Limb (tissue), 2 donors: ENCODE data around the gene PEDS1.
A peak's percentile ranks its signal among the peaks of the same experiment; 100 is the strongest.
"Not testable (repeated sequence)": the region's sequence is repeated elsewhere in the genome, so short reads cannot be mapped to it uniquely, and the experiment has no call there.

Experiments
- DNase-seq, 2 donors: peaks; one replicate each; pipeline ENCODE4 v3.0.0-alpha.2; 2016; ENCODE audit errors: extremely low spot score in 2 of 2

PEDS1 gene

DNA sequence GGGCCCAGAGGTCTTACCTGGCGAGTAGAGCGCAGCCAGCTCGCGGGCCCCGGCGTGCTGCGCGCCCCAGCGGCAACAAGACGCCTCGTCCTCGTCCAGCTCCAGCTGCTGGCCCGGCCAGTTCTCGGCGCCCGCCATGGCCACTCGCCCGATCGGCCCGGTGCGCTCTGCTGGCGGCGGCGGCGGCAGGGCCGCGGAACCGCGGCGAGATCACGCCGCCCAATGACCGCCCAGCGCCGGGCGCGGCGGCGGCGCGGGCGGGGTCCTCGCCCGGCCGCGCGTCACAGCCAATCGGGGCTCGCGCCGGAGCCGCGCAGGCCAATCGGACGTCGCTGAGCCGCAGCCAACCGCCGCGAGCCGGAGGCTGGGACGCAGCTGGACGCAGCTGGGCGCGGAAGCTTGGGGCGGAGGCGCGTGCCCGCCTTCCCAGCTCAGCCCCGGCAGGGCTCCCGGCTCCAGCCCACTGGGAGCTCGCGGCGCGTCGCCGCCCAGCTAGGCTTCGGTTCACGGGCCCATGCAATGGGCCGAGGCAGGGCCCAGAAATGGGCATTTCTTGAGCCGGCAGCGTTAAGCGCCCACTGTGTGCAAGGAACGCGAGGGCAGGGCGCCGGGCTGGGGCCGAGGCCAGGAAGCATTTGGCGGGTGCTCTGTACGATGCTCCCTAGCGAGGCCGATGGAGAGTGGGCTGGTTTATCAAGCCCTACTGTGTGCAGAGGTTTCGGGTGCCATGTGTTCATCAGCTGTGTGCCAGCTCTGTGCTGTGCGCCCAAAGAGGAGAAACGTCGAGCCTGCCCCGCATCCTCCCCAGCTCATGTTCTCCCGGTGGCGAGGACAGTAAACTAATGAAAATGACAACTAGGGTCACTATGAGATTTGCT, at the start of gene PEDS1:
TSS of gene PEDS1 (minus strand) at position 224 of the 878 bp plus-strand sequence. CDS start at position 138, 86 bp downstream.
- DNase-seq, result peak; percentile 92 to 93

DNA sequence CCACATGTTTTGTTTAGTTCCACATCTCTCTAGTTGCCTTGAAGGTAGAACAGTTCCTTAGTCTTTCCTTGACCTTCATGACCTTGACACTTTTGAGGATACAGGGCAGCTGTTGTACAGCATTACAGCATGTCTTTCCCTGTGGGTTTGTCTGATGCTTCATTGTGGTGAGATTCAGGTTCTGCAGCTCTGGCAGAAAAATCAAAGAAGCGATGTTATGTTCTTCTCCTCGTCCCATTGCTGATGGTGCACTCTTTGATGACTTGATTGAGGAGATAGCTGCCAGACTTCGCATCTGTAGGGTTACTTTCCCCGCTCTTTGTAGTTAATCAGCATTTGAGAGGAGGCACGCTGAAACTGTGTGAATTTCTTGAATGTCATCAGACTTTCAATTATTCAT, 49.2 kb upstream of the PEDS1 start:
- DNase-seq, result no peak

- not testable (repeated sequence) for DNase-seq
Measured at GRCh38 chr20:50201710-50202109, 48.2 kb upstream of the PEDS1 start.

- no peak for DNase-seq
Measured at GRCh38 chr20:50200482-50201104, 47.1 kb upstream of the PEDS1 start.

DNA sequence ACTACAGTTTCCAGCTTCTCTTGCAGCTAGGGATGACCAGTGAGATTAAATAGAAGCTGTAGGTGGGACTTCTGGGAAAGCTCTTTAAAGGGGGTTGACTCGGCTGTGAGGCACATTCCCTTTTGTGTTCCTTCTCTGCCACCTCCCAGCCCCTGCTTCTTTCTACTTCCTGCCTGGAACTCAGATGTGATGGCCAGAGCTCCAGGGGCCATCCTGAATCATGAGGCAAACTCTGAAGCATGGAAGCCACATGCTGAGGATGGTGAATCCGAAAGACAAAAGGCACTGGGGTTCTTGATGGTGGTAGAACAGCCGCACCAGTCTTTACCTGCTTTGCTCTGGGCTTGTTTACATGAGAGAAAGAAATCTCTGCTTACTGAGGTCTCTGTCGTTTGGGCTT, 46.2 kb upstream of the PEDS1 start:
- DNase-seq, result no peak

- DNase-seq, result no peak
Measured at GRCh38 chr20:50198716-50199115, 45.2 kb upstream of the PEDS1 start.

GRCh38 chr20:50198180-50198666, 44.7 kb upstream of the PEDS1 start:
- no peak for DNase-seq

- DNase-seq, result no peak
Measured at GRCh38 chr20:50197463-50198179, 44.1 kb upstream of the PEDS1 start.

- DNase-seq, result no peak
Measured at GRCh38 chr20:50196896-50197295, 43.4 kb upstream of the PEDS1 start.

- no peak for DNase-seq
Measured at GRCh38 chr20:50196248-50196647, 42.7 kb upstream of the PEDS1 start.

DNA sequence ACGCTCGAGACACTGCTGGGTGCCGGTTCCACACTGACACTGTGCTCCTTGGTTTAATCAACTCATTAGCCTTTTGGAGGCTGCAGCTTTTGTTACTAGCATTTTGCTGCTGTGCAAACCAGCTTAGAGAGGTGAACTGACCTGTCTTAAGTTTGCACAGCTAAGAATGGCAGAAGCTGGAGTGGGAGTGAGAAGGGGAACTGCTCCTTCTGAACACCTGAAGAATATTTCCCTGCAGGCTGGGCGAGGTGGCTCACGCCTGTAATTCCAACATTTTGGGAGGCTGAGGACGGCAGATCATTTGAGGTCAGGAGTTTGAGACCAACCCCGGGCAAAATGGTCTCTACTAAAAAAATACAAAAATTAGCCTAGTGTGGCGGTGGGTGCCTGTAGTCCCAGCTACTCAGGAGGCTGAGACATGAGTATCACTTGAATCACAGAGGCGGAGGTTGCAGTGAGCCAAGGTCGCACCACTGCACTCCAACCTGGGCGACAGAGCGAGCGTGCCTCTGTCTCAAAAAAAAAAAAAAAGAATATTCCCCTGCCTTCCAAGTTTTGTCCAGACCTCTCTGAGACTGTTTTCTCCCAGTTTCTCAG, 42.1 kb upstream of the PEDS1 start:
- no peak for DNase-seq

DNA sequence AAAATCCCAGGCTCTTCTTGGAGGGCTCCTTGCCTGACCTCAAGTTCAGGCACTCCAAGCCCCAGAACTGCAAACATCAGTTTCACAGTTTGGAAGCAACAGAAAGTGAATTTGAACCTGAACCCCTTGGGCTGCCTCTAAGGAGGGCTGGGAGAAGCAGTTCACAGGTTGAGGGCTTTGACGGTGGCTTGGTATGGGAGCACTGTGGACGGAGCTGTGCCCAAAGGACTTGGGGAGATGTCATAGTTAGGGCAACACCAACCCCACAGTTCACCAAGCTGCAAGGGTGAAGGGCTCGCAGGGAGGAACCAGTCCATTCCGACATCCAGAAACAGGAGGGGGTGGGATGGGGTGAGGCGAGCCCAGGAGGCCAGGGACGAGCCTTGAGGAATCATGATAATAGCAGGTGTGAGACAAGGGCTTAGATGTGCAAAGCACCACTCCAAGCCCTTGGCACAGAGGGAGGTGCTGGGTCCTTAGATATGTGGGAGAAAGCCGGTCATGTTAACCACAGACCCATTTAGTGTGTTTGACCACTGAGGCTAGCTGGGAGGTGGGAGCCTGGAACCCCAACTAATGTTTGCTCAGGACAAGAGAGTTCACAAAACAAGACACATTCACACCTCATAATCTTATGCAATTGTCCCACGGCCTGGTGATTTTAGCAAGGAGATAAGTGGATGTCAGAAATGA, 41.5 kb upstream of the PEDS1 start:
- no peak for DNase-seq

GRCh38 chr20:50194422-50194830, 40.9 kb upstream of the PEDS1 start:
- no peak for DNase-seq

DNA sequence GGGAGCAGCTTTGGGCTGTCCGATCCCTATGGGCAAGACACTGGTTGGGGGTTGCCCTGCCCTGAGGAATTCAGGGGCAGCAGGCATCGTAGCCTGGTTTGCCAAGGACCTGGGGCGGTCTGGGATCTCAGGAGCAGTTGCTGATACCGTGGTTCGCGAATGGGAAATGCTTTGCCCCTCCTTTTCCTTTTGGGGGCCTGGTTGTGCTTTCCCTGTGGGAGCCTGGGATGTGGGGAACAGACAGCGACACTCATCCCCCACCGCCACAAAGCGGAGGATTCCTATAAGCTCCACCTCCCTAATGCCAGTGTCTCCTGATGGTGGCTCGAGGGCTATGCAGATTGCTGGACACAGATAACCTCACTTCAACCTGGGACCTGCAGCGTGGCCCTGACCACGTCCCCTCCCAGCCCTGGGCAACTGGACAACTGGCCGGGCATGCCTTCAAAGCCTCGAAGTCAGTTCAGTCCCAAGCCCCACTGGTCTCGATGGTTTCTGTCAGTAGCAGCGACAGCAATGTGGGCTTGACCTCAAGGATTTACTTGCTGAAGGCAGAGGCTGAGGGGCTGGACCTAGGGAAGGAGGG, 40.4 kb upstream of the PEDS1 start:
- DNase-seq, result no peak

- no peak for DNase-seq
Measured at GRCh38 chr20:50193199-50193835, 39.8 kb upstream of the PEDS1 start.

- DNase-seq, result peak; percentile 76 to 78
Measured at GRCh38 chr20:50192364-50193198, 39.1 kb upstream of the PEDS1 start.

GRCh38 chr20:50191544-50192363, 38.2 kb upstream of the PEDS1 start:
- DNase-seq, result peak; percentile 32 to 79

GRCh38 chr20:50191065-50191543, 37.6 kb upstream of the PEDS1 start:
- DNase-seq, result peak in 1 of 2 donors; percentile 74
